A673 (cell line): Measurements from ENCODE around the gene C13orf46.

Experiments used
- CTCF ChIP-seq: fragments of 300-800, 200-600 bp; sonication (generic); conservative IDR thresholded peaks from 2 replicates; pipeline ENCODE4 v1.5.1; 2017; ENCODE audit warnings: low read depth, mild to moderate bottlenecking, antibody characterized with exemption, low read length, moderate library complexity, mixed read lengths
- EZH2 ChIP-seq: fragments of 200-600 bp; sonication (generic); IDR thresholded peaks from 2 replicates; pipeline ENCODE4 v1.6.1; 2017; ENCODE audit warnings: borderline replicate concordance, low read depth, mild to moderate bottlenecking, mixed read lengths, antibody characterized with exemption, low read length; ENCODE audit not compliant: poor library complexity, severe bottlenecking

GRCh38 chr13:114017966-114018365, 44.1 kb upstream of the C13orf46 start:
- no peak for TF ChIP-seq CTCF
- TF ChIP-seq EZH2: no peak
